Measurements from ENCODE around the gene MCF2L2.
"Not testable (repeated sequence)": the region's sequence is repeated elsewhere in the genome, so short reads cannot be mapped to it uniquely, and the experiment has no call there.

Gene MCF2L2

GRCh38 chr3:183428447-183429211 lies at the start of gene MCF2L2:
Gene MCF2L2 (minus strand): TSS chr3:183428619. CDS start chr3:183427977, 642 bp downstream.
- DNase-seq (ENCODE audit: low spot score): peak; percentile 38

GRCh38 chr3:183477801-183478456 lies 49.5 kb upstream of the MCF2L2 start:
- DNase-seq (ENCODE audit: low spot score): no peak

GRCh38 chr3:183475764-183476162 lies 47.3 kb upstream of the MCF2L2 start:
- not testable (repeated sequence) for DNase-seq (ENCODE audit: low spot score)

- DNase-seq (ENCODE audit: low spot score): no peak
Measured at GRCh38 chr3:183475016-183475763, 46.8 kb upstream of the MCF2L2 start.

GRCh38 chr3:183473969-183474368 lies 45.5 kb upstream of the MCF2L2 start:
- DNase-seq (ENCODE audit: low spot score): no peak

GRCh38 chr3:183472155-183472554 lies 43.7 kb upstream of the MCF2L2 start:
- DNase-seq (ENCODE audit: low spot score): no peak

GRCh38 chr3:183468424-183468823 lies 40.0 kb upstream of the MCF2L2 start:
- no peak for DNase-seq (ENCODE audit: low spot score)

- no peak for DNase-seq (ENCODE audit: low spot score)
Measured at GRCh38 chr3:183466575-183466974, 38.2 kb upstream of the MCF2L2 start.

- not testable (repeated sequence) for DNase-seq (ENCODE audit: low spot score)
Measured at GRCh38 chr3:183465710-183466109, 37.3 kb upstream of the MCF2L2 start.

GRCh38 chr3:183464480-183464879 lies 36.1 kb upstream of the MCF2L2 start:
- DNase-seq (ENCODE audit: low spot score): no peak

GRCh38 chr3:183460081-183461055 lies 31.9 kb upstream of the MCF2L2 start:
- no peak for DNase-seq (ENCODE audit: low spot score)

- no peak for DNase-seq (ENCODE audit: low spot score)
Measured at GRCh38 chr3:183455089-183455488, 26.7 kb upstream of the MCF2L2 start.

- no peak for DNase-seq (ENCODE audit: low spot score)
Measured at GRCh38 chr3:183454064-183454463, 25.6 kb upstream of the MCF2L2 start.

GRCh38 chr3:183449791-183450190 lies 21.4 kb upstream of the MCF2L2 start:
- DNase-seq (ENCODE audit: low spot score): no peak

- no peak for DNase-seq (ENCODE audit: low spot score)
Measured at GRCh38 chr3:183449391-183449790, 21.0 kb upstream of the MCF2L2 start.

- no peak for DNase-seq (ENCODE audit: low spot score)
Measured at GRCh38 chr3:183448369-183449128, 20.1 kb upstream of the MCF2L2 start.

GRCh38 chr3:183447206-183448001 lies 19.0 kb upstream of the MCF2L2 start:
- DNase-seq (ENCODE audit: low spot score): peak; percentile 68

- no peak for DNase-seq (ENCODE audit: low spot score)
Measured at GRCh38 chr3:183446838-183447205, 18.4 kb upstream of the MCF2L2 start.

GRCh38 chr3:183444748-183445147 lies 16.3 kb upstream of the MCF2L2 start:
- no peak for DNase-seq (ENCODE audit: low spot score)

All from HuH-7.5 (cell line).